ENCODE measurements around the gene HIVEP2. TPM values are rescaled to one million over a fixed set of nuclear protein-coding genes. Genes with fewer than 3 reads are reported as not detected.
A peak's percentile ranks its signal among the peaks of the same experiment; 100 is the strongest.

The HIVEP2 gene
- total and polyA plus RNA-seq, 3 donors from 2014 or later, result 4.7 to 10.8 (median 10.7) TPM

GRCh38 chr6:142879076-142879475 lies 65.9 kb downstream of the HIVEP2 start:
- Histone ChIP-seq H3K4me3 (no peak overlapping the region), H3K4me1 (no peaks in the 10 kb centered on the region), H3K27me3 (no peaks in the 10 kb centered on the region), H3K27ac (no peak overlapping the region), H3K36me3 (ENCODE audit: low read depth, missing control alignments) (no peaks in the 10 kb centered on the region), H3K9me3 (no peaks in the 10 kb centered on the region)
- intact Hi-C loops (cut with DNase I; ENCODE audit: low total_unique reads), result loop anchor here (10.0 kb wide), 1 partner anchor 66 kb away; the partner anchor contains the start of gene HIVEP2
- 77 to 95% methylated on average over 6 of the region's 6 CpGs for WGBS, 2 donors
- TF ChIP-seq POLR2A (IDR thresholded peaks at IDR 0.05) (no peak), CTCF (IDR thresholded peaks at IDR 0.05) (no peak)
- no peak for DNase-seq

GRCh38 chr6:142878407-142878806 lies 66.6 kb downstream of the HIVEP2 start:
- TF ChIP-seq CTCF (IDR thresholded peaks at IDR 0.05) (no peak), POLR2A (IDR thresholded peaks at IDR 0.05) (no peak)
- H3K27me3 ChIP-seq, result no peaks in the 10 kb centered on the region
- no peak overlapping the region for H3K4me3 ChIP-seq
- intact Hi-C loops (cut with DNase I; ENCODE audit: low total_unique reads), result loop anchor here (10.0 kb wide), 1 partner anchor 66 kb away; the partner anchor contains the start of gene HIVEP2
- no peak for DNase-seq
- H3K4me1 ChIP-seq, result no peaks in the 10 kb centered on the region
- no peaks in the 10 kb centered on the region for H3K9me3 ChIP-seq
- H3K36me3 ChIP-seq (ENCODE audit: low read depth, missing control alignments), result no peaks in the 10 kb centered on the region
- WGBS, 2 donors, result 86 to 97% methylated on average over 3 of the region's 3 CpGs
- no peak overlapping the region for H3K27ac ChIP-seq

- no peak overlapping the region for H3K4me3 ChIP-seq
- no peak for DNase-seq
- no peaks in the 10 kb centered on the region for H3K36me3 ChIP-seq (ENCODE audit: low read depth, missing control alignments)
- WGBS, 2 donors, result 37 to 77% methylated on average over 1 of the region's 1 CpG
- no peak for TF ChIP-seq POLR2A (IDR thresholded peaks at IDR 0.05)
- TF ChIP-seq CTCF (IDR thresholded peaks at IDR 0.05), result no peak
- H3K4me1 ChIP-seq, result peaks cover 9% of the 10 kb centered on the region
- no peak overlapping the region for H3K27ac ChIP-seq
- H3K9me3 ChIP-seq, result no peaks in the 10 kb centered on the region
- intact Hi-C loops (cut with DNase I; ENCODE audit: low total_unique reads), result loop anchor here (10.0 kb wide), 1 partner anchor 70 kb away; the partner anchor contains the start of gene HIVEP2
- H3K27me3 ChIP-seq, result no peaks in the 10 kb centered on the region
Measured at GRCh38 chr6:142874676-142875075, 70.3 kb downstream of the HIVEP2 start.

- Histone ChIP-seq H3K36me3 (ENCODE audit: low read depth, missing control alignments) (no peaks in the 10 kb centered on the region), H3K9me3 (no peaks in the 10 kb centered on the region), H3K27ac (peak overlapping the region in 1 of 2 donors; percentile 63), H3K27me3 (no peaks in the 10 kb centered on the region), H3K4me1 (peaks cover 15% of the 10 kb centered on the region), H3K4me3 (no peak overlapping the region)
- DNase-seq, result no peak
- 42 to 57% methylated on average over 3 of the region's 3 CpGs for WGBS, 2 donors
- TF ChIP-seq CTCF (IDR thresholded peaks at IDR 0.05) (no peak), POLR2A (IDR thresholded peaks at IDR 0.05) (no peak)
- intact Hi-C loops (cut with DNase I; ENCODE audit: low total_unique reads), result loop anchor here (10.0 kb wide), 1 partner anchor 72 kb away; the partner anchor contains the start of gene HIVEP2
Measured at GRCh38 chr6:142872376-142872775, 72.6 kb downstream of the HIVEP2 start.

GRCh38 chr6:142871910-142872331 lies 73.1 kb downstream of the HIVEP2 start:
- DNase-seq, result peak; percentile 57
- intact Hi-C loops (cut with DNase I; ENCODE audit: low total_unique reads), result loop anchor here (10.0 kb wide), 1 partner anchor 73 kb away; the partner anchor contains the start of gene HIVEP2
- peak overlapping the region in 1 of 2 donors; percentile 63 for H3K27ac ChIP-seq
- TF ChIP-seq POLR2A (IDR thresholded peaks at IDR 0.05) (no peak), CTCF (IDR thresholded peaks at IDR 0.05) (no peak)
- WGBS, 2 donors, result 25 to 31% methylated on average over 4 of the region's 4 CpGs
- no peaks in the 10 kb centered on the region for H3K27me3 ChIP-seq
- no peaks in the 10 kb centered on the region for H3K36me3 ChIP-seq (ENCODE audit: low read depth, missing control alignments)
- peaks cover 15% of the 10 kb centered on the region for H3K4me1 ChIP-seq
- no peak overlapping the region for H3K4me3 ChIP-seq
- H3K9me3 ChIP-seq, result no peaks in the 10 kb centered on the region
